Stimulated activated CD4-positive, alpha-beta T cell treated with anti-CD3 and anti-CD28 coated beads, TNF-alpha, amount 100 ng/mL, for 4 hours (primary cell): ENCODE measurements around the gene ZNF714.

Experiments used
- DNase-seq, 3 experiments: peaks; one replicate each; pipeline ENCODE4 v3.0.0-alpha.2; 2020; ENCODE audit warnings: low read depth in 3 of 3

Gene ZNF714

DNA sequence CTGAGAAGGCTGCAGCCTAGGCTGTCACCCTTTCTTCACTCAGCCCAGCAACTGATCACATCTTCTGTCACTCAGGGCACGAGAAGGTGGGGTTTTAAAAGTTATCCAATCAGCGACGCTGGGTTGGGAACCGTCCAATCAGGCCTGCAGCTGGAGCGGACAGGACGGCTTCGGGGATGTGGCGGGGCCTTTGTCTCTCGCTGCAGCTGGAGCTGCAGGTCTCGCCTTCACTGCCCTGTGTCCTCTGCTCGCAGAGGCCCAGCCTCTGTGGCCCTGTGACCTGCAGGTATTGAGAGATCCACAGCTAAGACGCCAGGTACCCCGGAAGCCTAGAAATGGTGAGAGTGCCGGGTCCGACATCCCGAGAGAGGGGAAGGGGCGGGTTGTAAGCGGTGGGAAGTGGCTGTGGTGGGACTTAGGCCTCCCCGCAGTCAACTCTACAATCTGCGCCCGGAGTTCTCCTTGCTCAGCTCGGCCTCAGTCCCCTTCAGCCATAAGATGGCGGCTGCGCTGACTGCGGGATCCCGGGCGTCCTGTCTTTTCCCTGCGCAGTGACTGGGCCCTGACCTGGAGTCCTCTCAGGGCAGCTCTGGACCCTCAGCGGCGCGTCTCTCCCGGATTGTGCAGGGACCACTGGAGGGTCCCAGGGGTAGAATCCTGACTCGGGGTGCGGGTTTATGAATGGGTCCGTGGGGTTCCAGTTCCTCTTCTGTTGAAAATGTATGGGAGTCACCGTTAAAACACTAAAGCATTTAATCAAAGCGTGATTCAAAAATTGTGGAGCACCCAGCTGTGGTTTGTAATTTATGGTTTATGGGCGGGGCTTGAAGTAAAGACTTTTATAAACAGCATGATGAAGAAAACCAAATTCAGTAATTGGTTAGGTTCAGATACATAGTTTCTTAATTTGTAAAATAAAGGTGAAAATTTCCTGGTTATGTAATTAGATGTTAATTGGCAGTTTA, at the start of gene ZNF714:
ZNF714 (plus strand) TSS at position 193 of the 965 bp plus-strand sequence. CDS start 16,066 bp downstream, outside the sequence.
- DNase-seq, result peak; percentile 59 to 67 (median 67)

DNA sequence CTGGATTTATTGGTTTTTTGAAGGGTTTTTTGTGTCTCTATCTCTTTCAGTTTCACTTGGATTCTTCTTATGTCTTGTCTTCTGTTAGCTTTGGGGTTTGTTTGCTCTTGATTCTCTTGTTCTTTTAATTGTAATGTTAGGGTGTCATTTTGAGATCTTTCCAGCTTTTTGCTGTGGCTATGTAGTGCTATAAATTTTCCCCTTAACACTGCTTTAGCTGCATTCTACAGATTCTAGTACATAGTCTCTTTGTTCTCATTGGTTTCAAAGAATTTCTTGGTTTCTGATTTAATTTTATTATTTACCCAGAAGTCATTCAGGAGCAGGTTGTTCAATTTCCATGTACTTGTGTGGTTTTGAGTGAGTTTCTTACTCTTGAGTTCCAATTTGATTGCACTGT, 37.0 kb upstream of the ZNF714 start:
- no peak for DNase-seq

DNA sequence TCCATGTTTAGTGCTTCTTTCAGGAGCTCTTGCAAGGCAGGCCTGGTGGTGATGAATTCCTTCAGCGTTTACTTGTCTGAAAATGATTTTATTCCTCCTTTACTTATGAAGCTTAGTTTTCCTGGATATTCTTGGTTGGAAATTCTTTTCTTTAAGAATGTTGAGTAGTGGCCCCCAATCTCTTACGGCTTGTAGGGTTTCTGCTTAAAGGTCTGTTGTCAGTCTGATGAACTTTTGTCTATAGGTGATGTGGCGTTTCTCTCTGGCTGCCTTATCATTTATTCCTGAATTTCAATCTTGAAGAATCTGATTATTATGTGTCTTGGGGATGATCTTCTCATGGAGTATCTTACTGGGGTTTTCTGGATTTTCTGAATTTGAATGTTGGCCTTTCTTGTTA, 35.5 kb upstream of the ZNF714 start:
- no peak for DNase-seq

DNA sequence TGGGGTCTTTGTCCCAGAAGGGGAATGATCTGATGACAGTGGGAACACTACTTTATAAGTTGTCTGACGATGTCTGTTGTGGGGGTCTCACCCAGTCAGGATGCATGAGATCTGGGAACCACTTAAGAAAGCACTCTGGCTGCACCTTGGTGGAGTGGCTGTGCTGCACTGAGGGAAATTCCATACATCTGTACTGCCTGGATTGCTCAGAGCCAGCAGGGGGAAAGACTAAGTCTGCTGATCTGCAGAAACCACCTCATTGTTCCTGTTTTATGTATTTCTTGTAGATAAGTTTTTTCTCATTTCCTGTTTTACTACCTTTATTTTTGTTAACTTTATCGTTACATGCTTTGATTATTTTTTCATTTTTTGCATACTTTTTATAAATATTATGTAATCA, 34.3 kb upstream of the ZNF714 start:
- no peak for DNase-seq

DNA sequence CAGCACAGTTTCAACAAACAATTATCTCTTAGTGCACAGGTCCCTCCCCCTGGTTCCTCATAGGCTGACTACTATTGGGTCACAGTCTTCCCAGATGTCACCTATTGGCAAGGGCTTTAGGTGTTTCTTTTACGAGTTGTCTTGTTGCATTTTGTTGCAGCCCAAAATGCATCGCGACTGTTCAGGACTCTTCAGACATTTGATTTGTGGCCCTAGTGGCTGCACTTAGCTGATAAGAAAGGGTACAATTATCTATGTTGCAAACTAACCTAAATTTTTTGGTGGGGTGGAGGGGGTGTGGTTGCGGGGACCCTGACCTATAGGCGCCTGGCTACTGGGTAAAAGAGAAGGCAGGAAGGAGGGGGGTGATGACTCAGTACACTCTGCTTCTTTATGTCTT, 29.1 kb upstream of the ZNF714 start:
- no peak for DNase-seq

- DNase-seq, result no peak
Observed at GRCh38 chr19:21065336-21065735, 16.7 kb upstream of the ZNF714 start.

DNA sequence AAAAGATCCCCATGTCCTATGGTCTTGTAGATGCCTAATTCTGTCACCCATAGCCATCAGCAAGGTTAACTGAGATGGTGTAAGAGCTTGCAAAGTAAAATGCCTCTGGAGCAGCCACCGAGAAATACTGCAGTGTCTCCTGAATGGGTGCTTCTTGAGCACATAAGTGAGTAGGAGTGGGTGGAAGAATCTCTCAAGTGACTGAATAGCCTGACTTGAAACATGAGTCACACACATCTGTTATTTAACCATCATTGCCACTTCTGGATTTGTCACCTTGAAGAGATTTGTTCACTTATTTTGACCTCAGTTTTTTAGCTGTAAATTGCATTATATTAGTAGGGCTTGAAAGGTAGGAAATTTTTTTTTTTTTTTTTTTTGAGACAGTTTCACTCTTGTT, 2.3 kb downstream of the ZNF714 start:
- no peak for DNase-seq

GRCh38 chr19:21087871-21088270, 5.9 kb downstream of the ZNF714 start:
- no peak for DNase-seq

GRCh38 chr19:21092109-21092508, 10.1 kb downstream of the ZNF714 start:
- DNase-seq, result no peak

GRCh38 chr19:21094347-21095025, 12.5 kb downstream of the ZNF714 start:
- no peak for DNase-seq

DNA sequence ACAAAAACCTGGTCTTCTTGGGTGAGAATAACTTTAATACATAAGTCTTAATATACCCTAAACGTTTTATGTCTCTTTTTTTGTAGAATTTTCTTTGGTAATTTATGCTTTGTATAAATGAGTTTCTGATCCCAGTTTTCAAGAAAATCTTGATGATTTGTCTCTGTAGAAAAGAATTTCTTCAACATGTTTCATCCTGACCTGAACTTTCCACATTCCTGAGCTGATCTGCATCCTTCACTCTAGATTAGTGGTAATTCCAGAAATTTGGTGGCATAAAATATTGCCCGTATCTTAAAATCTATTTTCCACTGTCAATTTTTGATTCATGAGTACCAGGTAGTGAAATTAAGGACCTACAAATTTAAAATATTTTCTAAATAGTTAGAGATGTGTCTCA, 16.3 kb downstream of the ZNF714 start:
- no peak for DNase-seq

DNA sequence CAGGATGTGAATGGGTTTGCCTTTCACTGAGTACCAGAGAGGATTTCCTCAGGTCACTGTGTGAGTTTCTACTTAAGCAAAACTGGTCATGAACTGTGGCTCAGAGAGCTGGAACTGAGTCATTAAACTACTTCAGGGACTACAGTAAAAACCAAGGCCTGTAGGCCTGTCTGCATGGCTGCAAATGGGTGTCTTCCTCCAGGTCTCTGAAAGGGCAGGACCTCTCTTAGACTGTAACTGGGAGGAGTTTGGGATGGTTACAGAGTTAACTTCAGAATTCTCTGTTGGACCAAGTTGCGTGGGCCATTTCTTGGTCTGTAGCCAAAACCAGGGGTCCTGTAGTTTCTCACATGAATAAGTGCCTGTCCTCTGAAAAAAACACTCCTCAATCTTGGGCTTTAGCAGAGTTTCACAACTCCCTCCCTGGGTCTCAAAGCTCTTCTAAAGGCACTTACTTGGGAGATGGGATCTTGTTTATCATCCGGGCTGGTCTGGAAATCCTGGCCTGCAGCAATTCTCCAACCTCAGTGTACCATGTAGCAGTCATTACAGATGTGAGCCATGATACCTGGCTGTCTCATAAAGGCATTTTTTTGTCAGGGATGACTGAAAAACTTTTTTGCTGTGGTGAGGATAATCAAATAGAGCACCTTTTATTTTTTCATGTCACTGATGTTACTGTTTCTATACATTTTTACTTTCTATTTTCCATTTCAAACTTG, 19.7 kb downstream of the ZNF714 start:
- no peak for DNase-seq

DNA sequence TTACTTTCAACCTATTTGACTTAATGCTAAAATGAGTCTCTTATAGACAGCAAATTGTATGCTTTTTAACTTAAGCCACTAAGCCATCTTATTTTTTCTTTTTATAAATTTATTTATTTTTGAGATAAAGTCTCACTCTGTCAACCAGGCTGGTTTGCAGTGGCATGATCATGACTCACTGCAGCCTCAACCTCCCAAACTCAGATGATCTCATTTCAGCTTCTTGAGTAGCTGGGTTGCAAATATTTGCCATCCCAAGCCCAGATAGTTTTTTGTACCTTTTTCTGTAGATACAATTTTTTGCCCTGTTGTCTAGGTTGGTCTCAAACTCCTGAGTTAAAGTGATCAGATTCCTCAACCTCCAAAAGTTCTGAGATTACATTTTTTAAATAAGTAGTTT, 27.1 kb downstream of the ZNF714 start:
- no peak for DNase-seq

- no peak for DNase-seq
Observed at GRCh38 chr19:21110183-21110582, 28.2 kb downstream of the ZNF714 start.

GRCh38 chr19:21115430-21115829, 33.4 kb downstream of the ZNF714 start:
- no peak for DNase-seq

DNA sequence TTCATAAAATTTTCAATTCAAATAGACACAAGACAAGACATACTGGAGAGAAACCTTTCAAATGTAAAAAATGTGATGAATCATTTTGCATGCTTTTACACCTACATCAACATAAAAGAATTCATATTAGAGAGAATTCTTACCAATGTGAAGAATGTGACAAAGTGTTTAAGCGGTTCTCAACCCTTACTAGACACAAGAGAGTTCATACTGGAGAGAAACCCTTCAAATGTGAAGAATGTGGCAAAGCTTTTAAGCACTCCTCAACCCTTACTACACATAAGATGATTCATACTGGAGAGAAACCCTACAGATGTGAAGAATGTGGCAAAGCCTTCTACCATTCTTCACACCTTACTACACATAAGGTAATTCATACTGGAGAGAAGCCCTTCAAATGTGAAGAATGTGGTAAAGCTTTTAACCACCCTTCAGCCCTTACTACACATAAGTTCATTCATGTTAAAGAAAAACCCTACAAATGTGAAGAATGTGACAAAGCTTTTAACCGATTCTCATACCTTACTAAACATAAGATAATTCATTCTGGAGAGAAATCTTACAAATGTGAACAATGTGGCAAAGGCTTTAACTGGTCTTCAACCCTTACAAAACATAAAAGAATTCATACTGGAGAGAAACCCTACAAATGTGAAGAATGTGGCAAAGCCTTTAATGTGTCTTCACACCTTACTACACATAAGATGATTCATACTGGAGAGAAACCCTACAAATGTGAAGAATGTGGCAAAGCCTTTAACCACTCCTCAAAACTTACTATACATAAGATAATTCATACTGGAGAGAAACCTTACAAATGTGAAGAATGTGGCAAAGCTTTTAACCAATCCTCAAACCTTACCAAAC, 35.3 kb downstream of the ZNF714 start:
- no peak for DNase-seq

GRCh38 chr19:21126078-21126477, 44.1 kb downstream of the ZNF714 start:
- no peak for DNase-seq

GRCh38 chr19:21127001-21127400, 45.0 kb downstream of the ZNF714 start:
- no peak for DNase-seq

DNA sequence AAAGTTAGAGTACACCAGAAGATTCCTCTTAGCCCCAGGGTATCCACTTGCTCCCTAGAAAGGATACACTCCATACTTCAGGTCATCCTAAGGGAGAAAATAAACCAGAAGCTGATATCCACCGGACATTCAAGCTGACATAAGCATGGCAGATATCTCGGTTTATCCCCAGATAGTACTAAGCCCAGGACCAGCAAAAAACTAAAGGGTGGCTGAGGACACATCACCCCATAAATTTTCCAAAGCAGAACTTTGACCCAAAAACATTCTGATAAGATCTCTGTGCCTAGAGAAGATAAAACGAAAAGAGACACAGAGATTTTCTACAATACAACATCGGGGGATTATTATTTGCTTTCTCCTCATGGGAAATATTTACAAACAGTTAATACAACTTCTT, 45.9 kb downstream of the ZNF714 start:
- no peak for DNase-seq

- DNase-seq, result no peak
Observed at GRCh38 chr19:21128901-21129698, 47.1 kb downstream of the ZNF714 start.
